Sigmoid colon (tissue), 7 donors: ENCODE measurements around the gene PRSS48. TPM values are rescaled to one million over a fixed set of nuclear protein-coding genes. Genes with fewer than 3 reads are reported as not detected.

Source experiments
- DNase-seq: peaks from one replicate; pipeline ENCODE4 v3.0.0-alpha.2; 2019
- H3K27ac ChIP-seq, 4 donors: fragments of 200-600 bp; sonication (generic); one replicate each; pipeline ENCODE4 v1.5.1; 2016 to 2019; ENCODE audit warnings: mild to moderate bottlenecking in 1 of 4
- H3K27me3 ChIP-seq, 3 donors: fragments of 200-600 bp; sonication (generic); one replicate each; pipeline ENCODE4 v1.5.1; 2019; ENCODE audit warnings: mild to moderate bottlenecking in 1 of 3
- H3K36me3 ChIP-seq, 4 donors: fragments of 200-600 bp; sonication (generic); one replicate each; pipeline ENCODE4 v1.5.1; 2016 to 2019
- H3K4me1 ChIP-seq, 4 donors: fragments of 200-600 bp; sonication (generic); one replicate each; pipeline ENCODE4 v1.5.1; 2017 to 2019
- H3K4me3 ChIP-seq, 4 donors: fragments of 200-600 bp; sonication (generic); one replicate each; pipeline ENCODE4 v1.5.1; 2017 to 2019; ENCODE audit warnings: mild to moderate bottlenecking in 2 of 4, moderate library complexity in 1 of 4
- H3K9me3 ChIP-seq, 4 donors: fragments of 200-600 bp in 3 of 4; sonication (generic) in 3 of 4; one replicate each; pipeline versions ENCODE4 v1.5.1 to v1.6.1; 2013 to 2019
- EP300 ChIP-seq, 4 donors: sonication (generic); formaldehyde crosslinking; IDR thresholded peaks; one replicate each; pipeline ENCODE4 v1.6.1; 2017; ENCODE audit warnings: antibody characterized with exemption in 4 of 4
- POLR2A ChIP-seq, 2 donors: fragments of 450-650 bp; IDR thresholded peaks; one replicate each; pipeline ENCODE4 v1.6.1; 2016; ENCODE audit warnings: antibody characterized with exemption in 2 of 2, mild to moderate bottlenecking in 2 of 2, moderate library complexity in 2 of 2
- POLR2AphosphoS5 ChIP-seq, 4 donors: sonication (generic); formaldehyde crosslinking; IDR thresholded peaks; one replicate each; pipeline ENCODE4 v1.6.1; 2017; ENCODE audit warnings: antibody characterized with exemption in 4 of 4
- WGBS, 2 donors: extraction: QIAGEN DNeasy Blood & Tissue Kit; methylation state at CpG; one replicate each; pipeline ENCODE4 v1.1.7; 2013; 5-methylcytosine and 5-hydroxymethylcytosine counted together
- intact Hi-C: fragments of 100-400 bp; cut with DNase I; formaldehyde crosslinking; loops from one replicate; pipeline ENCODE4 v1.15.1; 2023
- polyA plus RNA-seq, 3 donors: library from polyadenylated mRNA; stranded (reverse); fragments of 200-250 nt; gene quantifications; one replicate each; pipeline ENCODE4 v1.2.3, GENCODE V29; 2013
- total RNA-seq, 4 donors: library from RNA; depleted of rRNA; stranded (reverse); fragments of >200 nt; gene quantifications; one replicate each; pipeline ENCODE4 v1.1.0, GENCODE V29; 2016
- TF ChIP-seq, protein P1 (sequence below), 4 experiments: fragments of 450-650 bp in 3 of 4; fragments of 200-600 bp in 1 of 4; IDR thresholded peaks; one replicate each; pipeline ENCODE4 v1.5.1; 2016 to 2019; ENCODE audit warnings: antibody characterized with exemption in 4 of 4, mild to moderate bottlenecking in 3 of 4, moderate library complexity in 2 of 4
- donor health status: healthy with polysubstance abuse.
- donor health status: Bipolar disorder and iron deficiency.
- donor health status: healthy.

The PRSS48 gene
- total and polyA plus RNA-seq, 7 donors, result not detected

DNA sequence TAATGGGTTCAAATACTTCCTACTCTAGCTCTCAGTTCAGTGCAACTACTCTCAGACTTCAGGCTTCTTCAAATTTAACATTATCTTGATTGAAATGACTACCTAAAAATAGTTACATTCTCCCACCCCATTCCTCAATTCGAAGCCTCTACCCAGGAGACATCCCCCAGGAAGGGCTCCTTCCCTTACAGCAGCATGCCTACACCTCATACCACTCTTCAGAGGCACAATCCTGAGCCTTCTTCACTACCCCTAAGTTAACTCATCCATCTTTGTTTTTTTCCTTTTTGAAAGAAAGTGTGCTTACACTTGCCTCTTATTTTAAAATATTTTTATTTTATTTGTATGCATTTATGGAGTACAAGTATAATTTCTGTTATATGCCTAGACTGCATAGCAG lies 17.2 kb upstream of the PRSS48 start:
- no peak overlapping the region for H3K4me3 ChIP-seq
- no peaks in the 10 kb centered on the region for H3K9me3 ChIP-seq
- no peaks in the 10 kb centered on the region for H3K27me3 ChIP-seq
- 72 to 92% methylated on average over 1 of the region's 1 CpG for WGBS, 2 donors
- intact Hi-C loops, result no loop called here
- H3K4me1 ChIP-seq, result peaks cover 0 to 41% (median 29%) of the 10 kb centered on the region in 4 donors
- TF ChIP-seq POLR2AphosphoS5 (IDR thresholded peaks at IDR 0.05), result no peak
- TF ChIP-seq, protein P1, sequence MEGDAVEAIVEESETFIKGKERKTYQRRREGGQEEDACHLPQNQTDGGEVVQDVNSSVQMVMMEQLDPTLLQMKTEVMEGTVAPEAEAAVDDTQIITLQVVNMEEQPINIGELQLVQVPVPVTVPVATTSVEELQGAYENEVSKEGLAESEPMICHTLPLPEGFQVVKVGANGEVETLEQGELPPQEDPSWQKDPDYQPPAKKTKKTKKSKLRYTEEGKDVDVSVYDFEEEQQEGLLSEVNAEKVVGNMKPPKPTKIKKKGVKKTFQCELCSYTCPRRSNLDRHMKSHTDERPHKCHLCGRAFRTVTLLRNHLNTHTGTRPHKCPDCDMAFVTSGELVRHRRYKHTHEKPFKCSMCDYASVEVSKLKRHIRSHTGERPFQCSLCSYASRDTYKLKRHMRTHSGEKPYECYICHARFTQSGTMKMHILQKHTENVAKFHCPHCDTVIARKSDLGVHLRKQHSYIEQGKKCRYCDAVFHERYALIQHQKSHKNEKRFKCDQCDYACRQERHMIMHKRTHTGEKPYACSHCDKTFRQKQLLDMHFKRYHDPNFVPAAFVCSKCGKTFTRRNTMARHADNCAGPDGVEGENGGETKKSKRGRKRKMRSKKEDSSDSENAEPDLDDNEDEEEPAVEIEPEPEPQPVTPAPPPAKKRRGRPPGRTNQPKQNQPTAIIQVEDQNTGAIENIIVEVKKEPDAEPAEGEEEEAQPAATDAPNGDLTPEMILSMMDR (IDR thresholded peaks at IDR 0.05), result no peak
- no peak for TF ChIP-seq POLR2A (IDR thresholded peaks at IDR 0.05)
- TF ChIP-seq EP300 (IDR thresholded peaks at IDR 0.05), result no peak
- DNase-seq, result no peak
- no peak overlapping the region for H3K27ac ChIP-seq
- no peaks in the 10 kb centered on the region for H3K36me3 ChIP-seq

DNA sequence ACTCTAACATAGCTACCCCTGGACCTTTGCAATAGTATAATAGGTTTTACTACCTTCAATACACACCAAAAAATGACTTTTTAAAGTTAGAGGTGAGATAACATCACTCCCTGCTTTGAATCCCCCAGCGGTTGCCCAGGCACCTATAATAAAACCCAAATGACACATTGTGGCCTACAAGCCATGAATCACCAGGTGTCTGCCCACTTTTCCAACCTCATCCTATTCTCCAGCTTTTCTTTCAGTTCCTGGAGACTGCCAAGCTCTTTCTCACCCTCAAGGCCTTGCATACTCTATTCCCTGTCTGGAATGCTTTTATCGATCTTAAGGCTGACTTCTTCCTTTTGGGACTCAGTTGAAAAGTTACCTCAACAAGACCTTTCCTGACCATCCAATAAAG lies 16.4 kb upstream of the PRSS48 start:
- intact Hi-C loops, result no loop called here
- Histone ChIP-seq H3K9me3 (no peaks in the 10 kb centered on the region), H3K4me1 (peaks cover 0 to 41% (median 31%) of the 10 kb centered on the region in 4 donors), H3K4me3 (no peak overlapping the region), H3K27me3 (no peaks in the 10 kb centered on the region), H3K36me3 (no peaks in the 10 kb centered on the region), H3K27ac (no peak overlapping the region)
- DNase-seq, result no peak
- 92 to 94% methylated on average over 2 of the region's 2 CpGs for WGBS, 2 donors
- TF ChIP-seq POLR2A (IDR thresholded peaks at IDR 0.05) (no peak), POLR2AphosphoS5 (IDR thresholded peaks at IDR 0.05) (no peak), EP300 (IDR thresholded peaks at IDR 0.05) (no peak)
- TF ChIP-seq, protein P1 (IDR thresholded peaks at IDR 0.05), result no peak

DNA sequence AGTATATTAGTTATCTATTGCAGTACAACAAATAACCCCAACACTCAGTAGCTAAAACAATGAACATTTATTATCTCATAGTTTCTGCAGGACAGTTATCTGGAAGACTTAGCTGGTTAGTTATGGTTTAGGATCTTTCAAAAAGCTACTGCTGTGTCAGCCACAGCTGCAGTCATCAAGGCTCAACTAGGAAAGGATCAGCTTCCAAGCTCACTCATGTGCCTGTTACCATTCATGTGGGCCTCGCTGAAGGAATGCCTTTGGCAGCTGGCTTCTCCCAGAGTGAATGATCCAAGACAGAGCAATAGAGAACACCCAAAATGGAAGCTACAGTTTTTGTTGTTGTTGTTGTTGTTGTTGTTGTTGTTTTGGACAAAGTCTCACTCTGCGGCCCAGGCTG lies 13.5 kb upstream of the PRSS48 start:
- Histone ChIP-seq H3K9me3 (no peaks in the 10 kb centered on the region), H3K36me3 (no peaks in the 10 kb centered on the region), H3K4me3 (no peak overlapping the region), H3K27ac (no peak overlapping the region), H3K27me3 (no peaks in the 10 kb centered on the region), H3K4me1 (peaks cover 0 to 38% (median 26%) of the 10 kb centered on the region in 4 donors)
- TF ChIP-seq, protein P1 (IDR thresholded peaks at IDR 0.05), result no peak
- no peak for TF ChIP-seq POLR2AphosphoS5 (IDR thresholded peaks at IDR 0.05)
- no peak for TF ChIP-seq POLR2A (IDR thresholded peaks at IDR 0.05)
- no peak for TF ChIP-seq EP300 (IDR thresholded peaks at IDR 0.05)
- DNase-seq, result no peak
- intact Hi-C loops, result no loop called here
- 90 to 91% methylated on average over 2 of the region's 2 CpGs for WGBS, 2 donors

DNA sequence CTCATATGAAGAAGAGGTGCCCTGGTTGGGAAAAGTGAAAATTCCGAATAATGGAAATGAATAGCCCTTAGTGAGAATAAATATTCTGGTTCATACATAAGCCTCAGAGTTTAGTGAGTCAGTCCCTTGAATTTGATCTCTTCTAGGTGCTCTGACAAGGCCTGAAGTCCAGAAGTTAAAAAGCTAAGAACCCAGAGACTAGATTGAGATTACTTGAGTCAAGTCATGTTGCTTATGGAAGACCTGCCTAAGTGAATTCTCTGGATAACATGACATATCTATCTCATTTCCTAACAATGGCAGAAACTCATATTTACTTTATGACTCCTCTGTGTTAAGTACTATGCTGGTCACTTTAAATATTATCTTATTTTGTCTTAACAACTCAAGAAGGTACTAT lies 10.5 kb upstream of the PRSS48 start:
- Histone ChIP-seq H3K36me3 (no peaks in the 10 kb centered on the region), H3K27ac (no peak overlapping the region), H3K27me3 (no peaks in the 10 kb centered on the region), H3K9me3 (no peaks in the 10 kb centered on the region), H3K4me1 (peaks cover 0 to 37% (median 24%) of the 10 kb centered on the region in 4 donors), H3K4me3 (no peak overlapping the region)
- TF ChIP-seq, protein P1 (IDR thresholded peaks at IDR 0.05), result no peak
- intact Hi-C loops, result no loop called here
- DNase-seq, result no peak
- 90 to 94% methylated on average over 1 of the region's 1 CpG for WGBS, 2 donors

DNA sequence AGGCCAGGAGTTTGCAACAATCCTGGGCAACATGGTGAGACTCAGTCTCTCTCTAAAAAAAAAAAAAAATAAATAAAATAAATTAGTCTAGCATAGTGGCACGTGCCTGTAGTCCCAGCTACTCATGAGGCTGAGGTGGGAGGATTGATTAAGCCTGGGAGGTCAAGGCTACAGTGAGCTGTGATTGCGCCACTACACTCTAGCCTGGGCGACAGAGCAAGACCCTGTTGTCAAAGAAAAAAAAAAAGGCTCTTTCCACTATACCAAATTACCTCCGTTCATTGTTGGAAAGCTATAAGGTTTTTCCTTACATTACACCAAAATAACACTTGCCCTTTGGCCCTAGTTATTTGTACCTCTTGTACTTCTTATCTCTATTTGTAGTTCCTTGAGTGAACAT lies 9.9 kb upstream of the PRSS48 start:
- H3K9me3 ChIP-seq, result no peaks in the 10 kb centered on the region
- DNase-seq, result no peak
- no peak overlapping the region for H3K4me3 ChIP-seq
- no peak for TF ChIP-seq POLR2AphosphoS5 (IDR thresholded peaks at IDR 0.05)
- no peaks in the 10 kb centered on the region for H3K27me3 ChIP-seq
- 63 to 87% methylated on average over 4 of the region's 4 CpGs for WGBS, 2 donors
- no peaks in the 10 kb centered on the region for H3K36me3 ChIP-seq
- H3K4me1 ChIP-seq, result peaks cover 0 to 31% (median 22%) of the 10 kb centered on the region in 4 donors
- intact Hi-C loops, result no loop called here
- no peak overlapping the region for H3K27ac ChIP-seq
